Testis (tissue), 3 donors: Measurements from ENCODE around the gene GRWD1. TPM values are rescaled to one million over a fixed set of nuclear protein-coding genes. Genes with fewer than 3 reads are reported as not detected.

ENCODE experiments used
- DNase-seq: peaks from one replicate; pipeline ENCODE4 v3.0.0-alpha.2; 2019
- H3K27ac ChIP-seq, 2 donors: fragments of 200-600 bp; sonication (generic); one replicate each; pipeline ENCODE4 v1.5.1; 2019
- H3K27me3 ChIP-seq: fragments of 200-600 bp; sonication (generic); one replicate; pipeline ENCODE4 v1.5.1; 2019
- H3K36me3 ChIP-seq: fragments of 200-600 bp; sonication (generic); one replicate; pipeline ENCODE4 v1.5.1; 2017; ENCODE audit warnings: low read depth; ENCODE audit errors: missing control alignments
- H3K4me1 ChIP-seq: fragments of 200-600 bp; sonication (generic); one replicate; pipeline ENCODE4 v1.5.1; 2019
- H3K4me3 ChIP-seq, 2 donors: fragments of 200-600 bp; sonication (generic); one replicate each; pipeline ENCODE4 v1.5.1; 2017 to 2019
- H3K9me3 ChIP-seq: fragments of 200-600 bp; sonication (generic); one replicate; pipeline ENCODE4 v1.5.1; 2017
- POLR2A ChIP-seq: fragments of 450-650 bp; IDR thresholded peaks from one replicate; pipeline ENCODE4 v1.6.1; 2017; ENCODE audit warnings: antibody characterized with exemption, mild to moderate bottlenecking, moderate library complexity
- WGBS, 2 donors: methylation state at CpG; one replicate each; pipeline ENCODE4 v1.1.5; 2018; 5-methylcytosine and 5-hydroxymethylcytosine counted together
- intact Hi-C: fragments of 100-400 bp; cut with DNase I; formaldehyde crosslinking; loops from one replicate; pipeline ENCODE4 v1.15.1; 2023; ENCODE audit warnings: low total_unique reads
- polyA plus RNA-seq: library from polyadenylated mRNA; stranded (reverse); fragments of 350-450 nt; fragmentation: Illumina TruSeq; extraction: RNeasy Lipid Tissue Mini Kit (QIAGEN cat#74804); gene quantifications from one replicate; pipeline ENCODE4 v1.2.3, GENCODE V29; 2014; ENCODE audit warnings: low read depth, low replicate concordance; ENCODE audit not compliant: insufficient read depth
- total RNA-seq, 2 donors: library from RNA; depleted of rRNA; stranded (reverse); fragments of >200 nt; gene quantifications; one replicate each; pipeline ENCODE4 v1.2.3, GENCODE V29; 2016
- TF ChIP-seq, protein P1 (sequence below), 3 experiments: fragments of 450-650 bp in 2 of 3; fragments of 200-600 bp in 1 of 3; sonication (generic) in 1 of 3; IDR thresholded peaks; one replicate each; pipeline ENCODE4 v1.5.1; 2016 to 2019; ENCODE audit warnings: antibody characterized with exemption in 3 of 3, mild to moderate bottlenecking in 2 of 3, moderate library complexity in 1 of 3

Gene GRWD1
- total and polyA plus RNA-seq, 3 donors from 2014 or later = 17.8 to 35.2 (median 32.8) TPM

DNA sequence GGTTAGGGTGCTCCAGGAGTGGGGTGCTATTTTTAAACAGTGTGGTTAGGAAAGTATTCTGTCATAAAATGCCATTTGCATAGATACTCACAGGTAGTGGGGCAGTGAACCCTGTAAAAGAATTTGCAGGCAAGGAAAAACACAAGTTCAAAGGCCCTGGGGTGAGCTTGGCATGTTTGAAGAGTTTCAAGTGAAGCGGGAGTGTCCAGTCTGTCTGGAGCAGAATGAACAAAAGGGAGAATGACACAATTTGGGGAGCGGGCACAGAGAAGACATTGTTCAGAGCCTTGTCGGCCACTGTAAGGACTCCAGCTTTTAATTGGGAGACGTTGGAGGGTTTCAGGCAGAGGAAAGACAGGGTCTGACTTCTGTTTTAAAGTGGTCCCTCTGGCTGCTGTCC is 2.8 kb downstream of the GRWD1 start:
- WGBS, 2 donors = 91 to 98% methylated on average over 4 of the region's 4 CpGs
- TF ChIP-seq POLR2A = no peak
- TF ChIP-seq, protein P1, sequence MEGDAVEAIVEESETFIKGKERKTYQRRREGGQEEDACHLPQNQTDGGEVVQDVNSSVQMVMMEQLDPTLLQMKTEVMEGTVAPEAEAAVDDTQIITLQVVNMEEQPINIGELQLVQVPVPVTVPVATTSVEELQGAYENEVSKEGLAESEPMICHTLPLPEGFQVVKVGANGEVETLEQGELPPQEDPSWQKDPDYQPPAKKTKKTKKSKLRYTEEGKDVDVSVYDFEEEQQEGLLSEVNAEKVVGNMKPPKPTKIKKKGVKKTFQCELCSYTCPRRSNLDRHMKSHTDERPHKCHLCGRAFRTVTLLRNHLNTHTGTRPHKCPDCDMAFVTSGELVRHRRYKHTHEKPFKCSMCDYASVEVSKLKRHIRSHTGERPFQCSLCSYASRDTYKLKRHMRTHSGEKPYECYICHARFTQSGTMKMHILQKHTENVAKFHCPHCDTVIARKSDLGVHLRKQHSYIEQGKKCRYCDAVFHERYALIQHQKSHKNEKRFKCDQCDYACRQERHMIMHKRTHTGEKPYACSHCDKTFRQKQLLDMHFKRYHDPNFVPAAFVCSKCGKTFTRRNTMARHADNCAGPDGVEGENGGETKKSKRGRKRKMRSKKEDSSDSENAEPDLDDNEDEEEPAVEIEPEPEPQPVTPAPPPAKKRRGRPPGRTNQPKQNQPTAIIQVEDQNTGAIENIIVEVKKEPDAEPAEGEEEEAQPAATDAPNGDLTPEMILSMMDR (IDR thresholded peaks at IDR 0.05) = no peak
- Histone ChIP-seq H3K27me3 (no peaks in the 10 kb centered on the region), H3K36me3 (no peaks in the 10 kb centered on the region), H3K27ac (no peak overlapping the region), H3K4me1 (peaks cover 17% of the 10 kb centered on the region), H3K4me3 (no peak overlapping the region), H3K9me3 (no peaks in the 10 kb centered on the region)
- intact Hi-C loops = no loop called here
- DNase-seq = no peak

DNA sequence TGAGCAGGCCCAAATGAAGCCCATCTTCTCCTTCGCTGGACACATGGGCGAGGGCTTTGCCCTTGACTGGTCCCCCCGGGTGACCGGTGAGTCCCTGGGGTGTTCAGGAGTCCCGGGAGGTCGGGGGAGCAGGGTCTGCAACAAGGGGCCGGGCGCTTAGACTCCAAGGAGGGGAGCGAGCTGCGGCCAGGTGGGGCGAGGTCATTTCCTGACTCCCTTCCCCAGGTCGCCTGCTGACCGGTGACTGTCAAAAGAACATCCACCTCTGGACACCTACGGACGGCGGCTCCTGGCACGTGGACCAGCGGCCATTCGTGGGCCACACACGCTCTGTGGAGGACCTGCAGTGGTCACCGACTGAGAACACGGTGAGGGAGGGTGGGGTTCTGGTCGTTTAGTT is 4.7 kb downstream of the GRWD1 start:
- 91 to 92% methylated on average over 17 to 18 of the region's 23 CpGs for WGBS, 2 donors
- Histone ChIP-seq H3K4me1 (peaks cover 6% of the 10 kb centered on the region), H3K36me3 (no peaks in the 10 kb centered on the region), H3K9me3 (no peaks in the 10 kb centered on the region), H3K4me3 (no peak overlapping the region), H3K27me3 (no peaks in the 10 kb centered on the region), H3K27ac (no peak overlapping the region)
- TF ChIP-seq POLR2A = no peak
- TF ChIP-seq, protein P1 (IDR thresholded peaks at IDR 0.05) = no peak
- intact Hi-C loops = no loop called here
- DNase-seq = no peak

DNA sequence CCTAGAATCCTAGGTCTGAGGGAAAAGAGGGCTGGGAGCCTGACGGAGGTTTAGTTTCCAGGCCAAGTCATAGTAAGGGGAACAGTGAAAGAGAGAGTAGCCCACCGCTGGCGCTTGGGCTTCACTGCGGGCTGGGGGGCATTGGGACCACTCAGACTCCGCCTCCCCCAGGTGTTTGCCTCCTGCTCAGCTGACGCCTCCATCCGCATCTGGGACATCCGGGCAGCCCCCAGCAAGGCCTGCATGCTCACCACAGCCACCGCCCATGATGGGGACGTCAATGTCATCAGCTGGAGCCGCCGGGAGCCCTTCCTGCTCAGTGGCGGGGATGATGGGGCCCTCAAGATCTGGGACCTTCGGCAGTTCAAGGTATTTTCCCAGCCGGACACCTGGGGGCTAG is 5.1 kb downstream of the GRWD1 start:
- intact Hi-C loops = no loop called here
- Histone ChIP-seq H3K36me3 (no peaks in the 10 kb centered on the region), H3K4me1 (peaks cover 6% of the 10 kb centered on the region), H3K4me3 (no peak overlapping the region), H3K27me3 (no peaks in the 10 kb centered on the region), H3K9me3 (no peaks in the 10 kb centered on the region), H3K27ac (no peak overlapping the region)
- TF ChIP-seq POLR2A = no peak
- TF ChIP-seq, protein P1 (IDR thresholded peaks at IDR 0.05) = no peak
- no peak for DNase-seq
- 93 to 94% methylated on average over 13 to 15 of the region's 15 CpGs for WGBS, 2 donors

DNA sequence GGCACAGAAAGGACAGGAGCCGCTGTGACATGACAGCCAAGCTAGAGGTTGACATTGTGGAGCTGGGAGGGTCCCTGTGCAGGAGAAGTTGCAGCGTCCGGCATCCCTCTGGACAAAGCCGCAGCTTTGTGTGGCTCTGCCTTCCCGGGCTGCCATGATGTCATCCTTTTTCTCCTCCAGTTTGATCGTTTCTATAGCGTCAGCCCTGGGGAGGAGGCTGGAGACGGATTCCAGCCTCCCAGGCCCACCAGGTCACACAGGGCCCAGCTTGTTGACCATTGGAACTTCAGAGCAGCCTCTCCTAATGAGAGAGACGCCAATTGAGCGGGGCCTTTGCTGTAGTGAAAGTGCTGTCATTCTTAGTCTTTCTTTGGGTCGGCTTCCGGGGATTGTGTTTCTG is 5.8 kb downstream of the GRWD1 start:
- no peak for TF ChIP-seq POLR2A
- TF ChIP-seq, protein P1 (IDR thresholded peaks at IDR 0.05) = no peak
- H3K4me3 ChIP-seq = no peak overlapping the region
- no peaks in the 10 kb centered on the region for H3K27me3 ChIP-seq
- intact Hi-C loops = no loop called here
- H3K4me1 ChIP-seq = peaks cover 1% of the 10 kb centered on the region
- DNase-seq = no peak
- no peak overlapping the region for H3K27ac ChIP-seq
- no peaks in the 10 kb centered on the region for H3K9me3 ChIP-seq
- 91 to 93% methylated on average over 10 to 12 of the region's 12 CpGs for WGBS, 2 donors
- H3K36me3 ChIP-seq = no peaks in the 10 kb centered on the region

DNA sequence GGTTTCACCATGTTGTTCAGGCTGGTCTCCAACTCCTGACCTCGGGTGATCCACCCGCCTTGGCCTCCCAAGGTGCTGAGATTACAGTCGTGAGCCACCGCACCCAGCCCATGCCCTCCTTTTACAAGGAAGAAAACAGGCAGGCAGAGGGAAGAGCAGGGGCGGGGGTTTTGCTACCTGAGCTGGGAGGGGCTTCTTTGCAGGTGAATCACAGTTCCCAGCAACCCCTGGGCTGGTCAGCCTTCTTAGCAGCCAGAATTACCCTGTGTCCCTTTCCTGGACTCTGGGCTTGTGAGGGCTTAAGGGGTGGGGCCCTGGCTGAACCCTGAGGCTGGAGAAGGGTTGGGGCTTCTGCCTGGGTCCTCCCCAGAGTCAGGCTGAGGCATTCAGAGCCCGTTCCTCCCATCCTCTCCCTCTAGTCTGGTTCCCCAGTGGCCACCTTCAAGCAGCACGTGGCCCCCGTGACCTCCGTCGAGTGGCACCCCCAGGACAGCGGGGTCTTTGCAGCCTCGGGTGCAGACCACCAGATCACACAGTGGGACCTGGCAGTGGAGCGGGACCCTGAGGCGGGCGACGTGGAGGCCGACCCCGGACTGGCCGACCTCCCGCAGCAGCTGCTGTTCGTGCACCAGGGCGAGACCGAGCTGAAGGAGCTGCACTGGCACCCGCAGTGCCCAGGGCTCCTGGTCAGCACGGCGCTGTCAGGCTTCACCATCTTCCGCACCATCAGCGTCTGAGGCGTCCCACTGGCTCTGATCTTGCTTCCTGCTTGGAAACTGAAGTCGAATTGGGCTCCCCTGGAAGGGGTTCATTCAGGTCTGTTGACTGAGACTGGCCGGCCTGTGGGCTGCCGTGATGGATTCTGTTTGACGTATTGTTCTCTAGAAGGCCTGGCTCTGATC is 6.8 kb downstream of the GRWD1 start:
- H3K27ac ChIP-seq = no peak overlapping the region
- 87 to 88% methylated on average over 18 to 21 of the region's 33 CpGs for WGBS, 2 donors

More for the DNA sequence above, 6.8 kb downstream of the GRWD1 start:
- DNase-seq = no peak
- no peak for TF ChIP-seq POLR2A
- TF ChIP-seq, protein P1 (IDR thresholded peaks at IDR 0.05) = no peak
- no peaks in the 10 kb centered on the region for H3K4me1 ChIP-seq
- H3K27me3 ChIP-seq = no peaks in the 10 kb centered on the region
- no peaks in the 10 kb centered on the region for H3K9me3 ChIP-seq
- H3K36me3 ChIP-seq = no peaks in the 10 kb centered on the region
- H3K4me3 ChIP-seq = no peak overlapping the region
- intact Hi-C loops = no loop called here
